Panc1 (cell line): Measurements from ENCODE around the gene FAM234B. TPM values are rescaled to one million over a fixed set of nuclear protein-coding genes. Genes with fewer than 3 reads are reported as not detected.

Experiments used
- ATAC-seq: fragments of 200-7000 bp; cut with Tn5 transposase; 2 replicates; pipeline ENCODE4 v1.9.1; 2020; ENCODE audit warnings: mild to moderate bottlenecking, moderate library complexity
- BruUV-seq: library from RNA; stranded (reverse); fragments of 400-500 nt; replicated peaks from 2 replicates; lab custom pipeline; 2021; lab: Mats Ljungman, UMichigan
- CTCF ChIA-PET: fragments of 300-600 bp; sonication (Branson Sonifier 250); formaldehyde crosslinking; loops from one replicate; lab custom pipeline; 2022; ENCODE audit warnings: antibody characterized with exemption; lab: Charles Lee
- POLR2A ChIA-PET: fragments of 300-600 bp; sonication (Branson Sonifier 250); formaldehyde crosslinking; loops from one replicate; lab custom pipeline; 2022; ENCODE audit warnings: antibody characterized with exemption; lab: Charles Lee
- DNase-seq: peaks from one replicate; pipeline ENCODE4 v3.0.0-alpha.2; 2010; ENCODE audit warnings: low read depth, low spot score
- H3K27ac ChIP-seq: 2 replicates; pipeline ENCODE4 v1.5.1; 2011; ENCODE audit warnings: mild to moderate bottlenecking, low read length, inconsistent platforms
- H3K27me3 ChIP-seq: fragments of 200-500 bp; sonication (Bioruptor generic); 2 replicates; pipeline ENCODE4 v1.6.0; 2014; ENCODE audit warnings: low read length, inconsistent platforms; ENCODE audit not compliant: control insufficient read depth, insufficient read depth
- H3K36me3 ChIP-seq: fragments of 200-500 bp; sonication (Bioruptor generic); 2 replicates; pipeline ENCODE4 v1.5.1; 2014; ENCODE audit warnings: inconsistent platforms, mild to moderate bottlenecking, low read length, moderate library complexity; ENCODE audit not compliant: control insufficient read depth, insufficient read depth
- H3K4me1 ChIP-seq: 2 replicates; pipeline ENCODE4 v1.5.1; 2011; ENCODE audit warnings: inconsistent platforms, mild to moderate bottlenecking, low read length, moderate library complexity; ENCODE audit not compliant: control insufficient read depth, insufficient read depth
- H3K4me3 ChIP-seq, 2 experiments: 2 replicates each; pipeline ENCODE4 v1.5.1; 2011 to 2012; ENCODE audit warnings: low read depth in 2 of 2, low read length in 2 of 2, mild to moderate bottlenecking in 2 of 2, inconsistent platforms in 1 of 2, moderate library complexity in 1 of 2
- H3K9me3 ChIP-seq: fragments of 200-500 bp; sonication (Bioruptor generic); 2 replicates; pipeline ENCODE4 v1.5.1; 2014; ENCODE audit warnings: low read depth, mild to moderate bottlenecking, inconsistent platforms, low read length, moderate library complexity; ENCODE audit not compliant: control insufficient read depth, insufficient read depth
- POLR2AphosphoS5 ChIP-seq: IDR thresholded peaks from 2 replicates; pipeline ENCODE4 v1.6.1; 2012; ENCODE audit warnings: mild to moderate bottlenecking, low read depth, low read length, moderate library complexity
- SIN3A ChIP-seq: IDR thresholded peaks from 2 replicates; pipeline ENCODE4 v1.6.1; 2012; ENCODE audit warnings: low read depth, mild to moderate bottlenecking, low read length, moderate library complexity, borderline replicate concordance; ENCODE audit not compliant: insufficient read depth
- TCF7L2 ChIP-seq: IDR thresholded peaks from 2 replicates; pipeline ENCODE4 v1.6.1; 2011; ENCODE audit warnings: mild to moderate bottlenecking, low read depth, low read length, inconsistent platforms
- in situ Hi-C: cut with HindIII; loops from 2 replicates; pipeline ENCODE4 v1.10.0; 2016; ENCODE audit warnings: low sequenced_read_pairs, low pct_unique_long_range_greater_than_20kb
- intact Hi-C: fragments of 100-400 bp; cut with micrococcal nuclease; formaldehyde crosslinking; loops from one replicate; pipeline ENCODE4 v1.10.0; 2022; ENCODE audit not compliant: unreplicated experiment
- total RNA-seq: library from RNA; stranded (reverse); gene quantifications from one replicate; pipeline ENCODE4 v1.2.1, GENCODE V29; 2021; ENCODE audit not compliant: unreplicated experiment
- TF ChIP-seq, protein P1 (sequence below): fragments of 450-650 bp; IDR thresholded peaks from 2 replicates; pipeline ENCODE4 v1.5.1; 2017; ENCODE audit warnings: mild to moderate bottlenecking
- TF ChIP-seq, protein P2 (sequence below), 2 experiments: IDR thresholded peaks; 2 replicates each; pipeline ENCODE4 v1.6.1; 2011 to 2012; ENCODE audit warnings: low read depth in 2 of 2, control low read depth in 1 of 2, low read length in 1 of 2, mild to moderate bottlenecking in 1 of 2, moderate library complexity in 1 of 2; ENCODE audit not compliant: insufficient read depth in 1 of 2

FAM234B gene
- total RNA-seq, 1 experiment from 2014 or later: 5.4 TPM

DNA sequence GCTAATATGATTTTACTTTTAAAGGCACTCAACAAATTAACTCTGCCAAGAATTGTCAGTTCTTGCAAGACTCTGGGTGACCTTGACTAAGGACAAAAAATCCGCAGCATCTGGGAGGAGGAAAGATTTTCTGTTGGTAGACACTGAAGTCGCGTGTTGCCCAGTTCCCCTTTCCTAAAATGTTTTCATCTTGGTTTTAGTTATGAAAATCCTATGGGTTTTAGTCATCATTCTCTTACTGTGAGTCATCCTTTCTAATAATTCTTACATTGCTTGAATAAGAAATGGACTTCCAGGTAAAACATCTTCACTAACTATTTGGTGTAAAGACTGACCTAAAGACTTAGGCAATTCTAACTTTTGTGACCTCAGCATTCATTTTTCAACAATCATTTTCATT, 50.2 kb downstream of the FAM234B start:
- ATAC-seq (no peak), DNase-seq (no peak)
- TF ChIP-seq TCF7L2 (no peak), SIN3A (no peak), POLR2AphosphoS5 (no peak)
- TF ChIP-seq, protein P1, sequence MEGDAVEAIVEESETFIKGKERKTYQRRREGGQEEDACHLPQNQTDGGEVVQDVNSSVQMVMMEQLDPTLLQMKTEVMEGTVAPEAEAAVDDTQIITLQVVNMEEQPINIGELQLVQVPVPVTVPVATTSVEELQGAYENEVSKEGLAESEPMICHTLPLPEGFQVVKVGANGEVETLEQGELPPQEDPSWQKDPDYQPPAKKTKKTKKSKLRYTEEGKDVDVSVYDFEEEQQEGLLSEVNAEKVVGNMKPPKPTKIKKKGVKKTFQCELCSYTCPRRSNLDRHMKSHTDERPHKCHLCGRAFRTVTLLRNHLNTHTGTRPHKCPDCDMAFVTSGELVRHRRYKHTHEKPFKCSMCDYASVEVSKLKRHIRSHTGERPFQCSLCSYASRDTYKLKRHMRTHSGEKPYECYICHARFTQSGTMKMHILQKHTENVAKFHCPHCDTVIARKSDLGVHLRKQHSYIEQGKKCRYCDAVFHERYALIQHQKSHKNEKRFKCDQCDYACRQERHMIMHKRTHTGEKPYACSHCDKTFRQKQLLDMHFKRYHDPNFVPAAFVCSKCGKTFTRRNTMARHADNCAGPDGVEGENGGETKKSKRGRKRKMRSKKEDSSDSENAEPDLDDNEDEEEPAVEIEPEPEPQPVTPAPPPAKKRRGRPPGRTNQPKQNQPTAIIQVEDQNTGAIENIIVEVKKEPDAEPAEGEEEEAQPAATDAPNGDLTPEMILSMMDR: no peak
- TF ChIP-seq, protein P2, sequence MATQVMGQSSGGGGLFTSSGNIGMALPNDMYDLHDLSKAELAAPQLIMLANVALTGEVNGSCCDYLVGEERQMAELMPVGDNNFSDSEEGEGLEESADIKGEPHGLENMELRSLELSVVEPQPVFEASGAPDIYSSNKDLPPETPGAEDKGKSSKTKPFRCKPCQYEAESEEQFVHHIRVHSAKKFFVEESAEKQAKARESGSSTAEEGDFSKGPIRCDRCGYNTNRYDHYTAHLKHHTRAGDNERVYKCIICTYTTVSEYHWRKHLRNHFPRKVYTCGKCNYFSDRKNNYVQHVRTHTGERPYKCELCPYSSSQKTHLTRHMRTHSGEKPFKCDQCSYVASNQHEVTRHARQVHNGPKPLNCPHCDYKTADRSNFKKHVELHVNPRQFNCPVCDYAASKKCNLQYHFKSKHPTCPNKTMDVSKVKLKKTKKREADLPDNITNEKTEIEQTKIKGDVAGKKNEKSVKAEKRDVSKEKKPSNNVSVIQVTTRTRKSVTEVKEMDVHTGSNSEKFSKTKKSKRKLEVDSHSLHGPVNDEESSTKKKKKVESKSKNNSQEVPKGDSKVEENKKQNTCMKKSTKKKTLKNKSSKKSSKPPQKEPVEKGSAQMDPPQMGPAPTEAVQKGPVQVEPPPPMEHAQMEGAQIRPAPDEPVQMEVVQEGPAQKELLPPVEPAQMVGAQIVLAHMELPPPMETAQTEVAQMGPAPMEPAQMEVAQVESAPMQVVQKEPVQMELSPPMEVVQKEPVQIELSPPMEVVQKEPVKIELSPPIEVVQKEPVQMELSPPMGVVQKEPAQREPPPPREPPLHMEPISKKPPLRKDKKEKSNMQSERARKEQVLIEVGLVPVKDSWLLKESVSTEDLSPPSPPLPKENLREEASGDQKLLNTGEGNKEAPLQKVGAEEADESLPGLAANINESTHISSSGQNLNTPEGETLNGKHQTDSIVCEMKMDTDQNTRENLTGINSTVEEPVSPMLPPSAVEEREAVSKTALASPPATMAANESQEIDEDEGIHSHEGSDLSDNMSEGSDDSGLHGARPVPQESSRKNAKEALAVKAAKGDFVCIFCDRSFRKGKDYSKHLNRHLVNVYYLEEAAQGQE (IDR thresholded peaks at IDR 0.05; ENCODE audit: insufficient read depth in 1 of 2, low read depth in 2 of 2, low read length in 1 of 2): no peak
- in situ Hi-C loops: no loop called here
- CTCF ChIA-PET: no interaction called here
- peaks cover 21% of the 10 kb centered on the region for H3K4me1 ChIP-seq
- H3K27me3 ChIP-seq: no peaks in the 10 kb centered on the region
- no peaks in the 10 kb centered on the region for H3K36me3 ChIP-seq
- POLR2A ChIA-PET: interaction anchor here (0.6 kb wide), 1 partner anchor 114 kb away, joined by 3 read pairs; no protein-coding TSS in a partner anchor
- intact Hi-C loops: no loop called here
- no peak overlapping the region for H3K4me3 ChIP-seq
- BruUV-seq: no TSS peak
- no peak overlapping the region for H3K27ac ChIP-seq
- no peaks in the 10 kb centered on the region for H3K9me3 ChIP-seq

DNA sequence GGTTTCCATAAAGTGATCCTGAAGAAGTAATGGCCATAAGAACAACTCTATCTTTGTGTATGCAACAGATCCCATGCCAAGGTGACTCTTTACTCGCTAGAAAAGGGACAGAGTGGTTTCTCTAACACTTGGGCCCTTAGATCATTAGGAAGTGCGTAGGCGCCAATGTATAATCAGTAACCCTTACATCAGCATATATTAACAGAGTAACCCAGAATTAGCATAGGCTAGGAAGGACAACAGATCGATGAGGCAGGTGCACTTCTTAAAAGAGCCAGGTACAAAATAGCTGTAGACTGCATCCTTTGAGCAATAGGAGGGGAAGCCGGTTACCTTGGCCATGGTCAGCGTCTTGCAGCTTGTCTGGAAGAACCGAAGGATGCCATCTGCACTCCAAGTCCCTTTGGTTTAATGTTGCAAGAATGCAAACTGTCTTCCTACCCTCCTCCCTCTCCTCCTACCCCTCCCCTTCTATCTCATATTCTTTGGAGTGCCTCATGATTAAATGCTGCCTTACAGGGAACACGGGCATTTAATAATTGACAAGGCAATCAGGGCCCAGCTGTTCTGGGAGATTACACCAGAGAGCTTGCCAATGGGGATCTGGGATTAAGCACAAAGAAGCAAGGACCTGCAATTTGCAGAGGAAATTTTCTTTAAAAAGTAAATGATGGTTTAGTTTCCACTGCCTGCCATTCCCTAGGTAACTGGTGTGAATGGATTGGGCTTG, 51.2 kb downstream of the FAM234B start:
- intact Hi-C loops: no loop called here
- Histone ChIP-seq H3K4me1 (peaks cover 31% of the 10 kb centered on the region), H3K27ac (no peak overlapping the region), H3K36me3 (no peaks in the 10 kb centered on the region), H3K9me3 (no peaks in the 10 kb centered on the region), H3K27me3 (no peaks in the 10 kb centered on the region), H3K4me3 (no peak overlapping the region)
- ChIA-PET CTCF (no interaction called here), POLR2A (no interaction called here)
- DNase-seq (no peak), ATAC-seq (no peak)
- BruUV-seq: no TSS peak
- in situ Hi-C loops: no loop called here
- TF ChIP-seq TCF7L2: no peak

DNA sequence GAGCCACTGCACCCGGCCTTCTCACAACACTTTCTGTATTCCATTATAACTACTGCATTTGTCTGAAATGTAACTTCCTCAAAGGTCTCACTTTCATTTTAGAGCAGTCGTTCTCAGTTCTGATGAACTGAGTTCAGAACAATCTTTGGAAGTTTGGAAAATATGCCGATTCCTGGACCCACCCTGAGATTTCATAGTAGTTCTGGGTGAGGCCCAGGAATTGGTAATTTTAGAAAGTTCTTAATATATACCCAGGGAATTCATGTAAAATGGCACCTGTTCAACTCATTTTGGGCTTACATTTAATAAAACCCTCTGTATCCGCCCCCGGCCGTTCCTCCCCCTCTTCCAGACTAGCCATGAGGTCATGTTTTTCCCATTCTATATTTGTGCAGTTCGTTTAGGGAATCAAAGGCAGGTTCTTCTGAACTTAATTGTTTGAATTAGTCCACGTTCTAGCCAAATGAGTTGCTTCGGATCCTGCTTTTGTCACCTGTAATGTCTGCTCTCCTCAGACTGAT, 53.4 kb downstream of the FAM234B start:
- Histone ChIP-seq H3K27ac (peak overlapping the region; percentile 95), H3K4me3 (peak overlapping the region in 1 of 2 experiments; percentile 35; a peak in 3 of 4 replicates), H3K36me3 (no peaks in the 10 kb centered on the region), H3K9me3 (no peaks in the 10 kb centered on the region), H3K27me3 (no peaks in the 10 kb centered on the region), H3K4me1 (peaks cover 41% of the 10 kb centered on the region)
- no TSS peak for BruUV-seq
- DNase-seq (no peak), ATAC-seq (no peak)
- in situ Hi-C loops: no loop called here
- TF ChIP-seq, protein P2 (IDR thresholded peaks at IDR 0.05; ENCODE audit: insufficient read depth in 1 of 2, low read depth in 2 of 2, low read length in 1 of 2): no peak
- TF ChIP-seq, protein P1: no peak
- no peak for TF ChIP-seq SIN3A
- TF ChIP-seq POLR2AphosphoS5: no peak
- TF ChIP-seq TCF7L2: no peak
- intact Hi-C loops: loop anchor here (2.0 kb wide), 1 partner anchor 113 kb away; no protein-coding TSS in a partner anchor
- ChIA-PET POLR2A (interaction anchor here (0.6 kb wide), 1 partner anchor 305 kb away, joined by 3 read pairs; no protein-coding TSS in a partner anchor), CTCF (interaction anchor here (1.6 kb wide), 1 partner anchor 114 kb away, joined by 7 read pairs; no protein-coding TSS in a partner anchor)
